GM12878 (cell line): Measurements from ENCODE around the gene CTXND1. TPM values are rescaled to one million over a fixed set of nuclear protein-coding genes. Genes with fewer than 3 reads are reported as not detected.

Experiments used
- ATAC-seq: fragments of 200-7000 bp; cut with Tn5 transposase; 3 replicates; pipeline ENCODE4 v1.9.1; 2020; ENCODE audit warnings: mild to moderate bottlenecking, moderate library complexity
- BruUV-seq: library from RNA; stranded (reverse); fragments of 400-500 nt; replicated peaks from 2 replicates; lab custom pipeline; 2021; lab: Mats Ljungman, UMichigan
- CTCF ChIA-PET: fragments of 300-600 bp; sonication (Branson Sonifier 250); formaldehyde crosslinking; extraction: SDS; loops from one replicate; lab custom pipeline; 2021; ENCODE audit warnings: inconsistent platforms; lab: Yijun Ruan, JAX
- POLR2A ChIA-PET: fragments of 350-600 bp; formaldehyde crosslinking; extraction: SDS; loops from one replicate; lab custom pipeline; 2021; ENCODE audit warnings: inconsistent platforms; lab: Charles Lee
- RAD21 ChIA-PET: fragments of 300-600 bp; sonication (Branson Sonifier 250); formaldehyde crosslinking; loops from one replicate; lab custom pipeline; 2023; ENCODE audit warnings: antibody characterized with exemption; ENCODE audit not compliant: unreplicated experiment; lab: Charles Lee
- SMC1A ChIA-PET: fragments of 300-600 bp; sonication (Branson Sonifier 250); formaldehyde crosslinking; loops from one replicate; lab custom pipeline; 2023; ENCODE audit not compliant: unreplicated experiment, uncharacterized antibody; lab: Charles Lee
- DNase-seq: peaks from one replicate; pipeline ENCODE4 v3.0.0-alpha.2; 2011; ENCODE audit warnings: low read depth, low spot score
- FAIRE-seq: peaks from 3 replicates; lab custom pipeline; 2011; peaks lifted over from hg19 to GRCh38; lab: Jason Lieb, UNC
- H2AFZ ChIP-seq: 2 replicates; pipeline ENCODE4 v1.6.0; 2011; ENCODE audit warnings: low read depth, low read length, control low read depth; ENCODE audit not compliant: control insufficient read depth
- H3K27ac ChIP-seq: 2 replicates; pipeline ENCODE4 v1.5.1; 2011; ENCODE audit warnings: control low read depth; ENCODE audit not compliant: control insufficient read depth, insufficient read depth
- H3K27me3 ChIP-seq, 2 experiments: replicated peaks in 1 of 2; 2 replicates each; pipeline versions ENCODE4 v1.6.0 to v1.6.1; 2011; ENCODE audit warnings: low read length in 1 of 2; ENCODE audit not compliant: control insufficient read depth in 2 of 2, insufficient read depth in 2 of 2
- H3K36me3 ChIP-seq, 2 experiments: 2 replicates each; pipeline ENCODE4 v1.5.1; 2011; ENCODE audit warnings: low read length in 1 of 2; ENCODE audit not compliant: control insufficient read depth in 2 of 2, insufficient read depth in 2 of 2
- H3K4me1 ChIP-seq: 2 replicates; pipeline ENCODE4 v1.6.1; 2011; ENCODE audit warnings: mild to moderate bottlenecking, low read length, moderate library complexity, mixed read lengths; ENCODE audit not compliant: control insufficient read depth, insufficient read depth
- H3K4me2 ChIP-seq: 2 replicates; pipeline ENCODE4 v1.6.0; 2011; ENCODE audit warnings: control low read depth; ENCODE audit not compliant: control insufficient read depth, insufficient read depth
- H3K4me3 ChIP-seq: fragments of 200-600 bp; sonication (generic); 2 replicates; pipeline ENCODE4 v1.5.1; 2016
- H3K79me2 ChIP-seq: 2 replicates; pipeline ENCODE4 v1.6.0; 2011; ENCODE audit warnings: low read length; ENCODE audit not compliant: control insufficient read depth, insufficient read depth
- H3K9ac ChIP-seq: 2 replicates; pipeline ENCODE4 v1.8.0; 2011; ENCODE audit warnings: low read length, control low read depth, mixed read lengths; ENCODE audit not compliant: control insufficient read depth, insufficient read depth
- H3K9me3 ChIP-seq: replicated peaks from 3 replicates; pipeline ENCODE4 v1.5.1; 2011; ENCODE audit warnings: mild to moderate bottlenecking, low read length; ENCODE audit not compliant: control insufficient read depth, insufficient read depth
- H4K20me1 ChIP-seq: 2 replicates; pipeline ENCODE4 v1.6.0; 2011; ENCODE audit not compliant: control insufficient read depth, insufficient read depth
- CBX3 ChIP-seq: fragments of 200-600 bp; sonication (generic); IDR thresholded peaks from 2 replicates; pipeline ENCODE4 v1.6.1; 2016; ENCODE audit warnings: low read depth, borderline replicate concordance
- HDAC6 ChIP-seq: fragments of 200-600 bp; sonication (generic); IDR thresholded peaks from one replicate; pipeline ENCODE4 v1.8.0; 2017; ENCODE audit warnings: antibody characterized with exemption; ENCODE audit not compliant: unreplicated experiment
- JUNB ChIP-seq: IDR thresholded peaks from 2 replicates; pipeline ENCODE4 v1.6.1; 2016; ENCODE audit warnings: antibody characterized with exemption, mild to moderate bottlenecking
- KDM1A ChIP-seq: fragments of 200-600 bp; sonication (generic); IDR thresholded peaks from 2 replicates; pipeline ENCODE4 v1.6.1; 2016; ENCODE audit warnings: borderline replicate concordance
- MTA2 ChIP-seq: fragments of 450-650 bp; IDR thresholded peaks from 2 replicates; pipeline ENCODE4 v1.6.1; 2016; ENCODE audit warnings: low read depth, mild to moderate bottlenecking, moderate library complexity
- RBBP5 ChIP-seq: fragments of 200-600 bp; sonication (generic); conservative IDR thresholded peaks from 2 replicates; pipeline ENCODE4 v1.6.1; 2016
- RCOR1 ChIP-seq: conservative IDR thresholded peaks from 2 replicates; pipeline ENCODE4 v1.6.1; 2012; ENCODE audit warnings: low read depth, low read length, improper control_type of control experiment
- SPI1 ChIP-seq: IDR thresholded peaks from 2 replicates; pipeline ENCODE4 v1.6.1; 2011; ENCODE audit warnings: low read depth, mild to moderate bottlenecking, low read length, moderate library complexity, borderline replicate concordance; ENCODE audit not compliant: insufficient read depth
- ZBTB4 ChIP-seq: fragments of 450-650 bp; formaldehyde crosslinking; IDR thresholded peaks from 2 replicates; pipeline ENCODE4 v1.4.0; 2022; ENCODE audit warnings: mild to moderate bottlenecking, moderate library complexity
- ZNF217 ChIP-seq: fragments of 450-650 bp; IDR thresholded peaks from 2 replicates; pipeline ENCODE4 v1.6.1; 2017; ENCODE audit warnings: antibody characterized with exemption, mild to moderate bottlenecking
- ZSCAN29 ChIP-seq: fragments of 450-650 bp; IDR thresholded peaks from 2 replicates; pipeline ENCODE4 v1.6.1; 2017; ENCODE audit warnings: mild to moderate bottlenecking, moderate library complexity
- WGBS: methylation state at CpG from one replicate; pipeline ENCODE4 v1.1.6; 2016; ENCODE audit warnings: low lambda C conversion rate; ENCODE audit not compliant: insufficient replicate concordance, insufficient coverage; ENCODE audit errors: missing lambda C conversion rate; 5-methylcytosine and 5-hydroxymethylcytosine counted together
- in situ Hi-C: fragments of 300-500 bp; cut with MboI; formaldehyde crosslinking; loops from 9 replicates; pipeline ENCODE4 v1.14.3; 2018; ENCODE audit warnings: mixed read lengths
- intact Hi-C: fragments of 100-400 bp; cut with micrococcal nuclease; formaldehyde crosslinking; loops from one replicate; pipeline ENCODE4 v1.14.2; 2022; ENCODE audit not compliant: unreplicated experiment
- polyA plus RNA-seq, 11 experiments: library from polyadenylated mRNA; depleted of rRNA in 4 of 11; unstranded in 6 of 11; stranded (reverse) in 5 of 11; fragments of >200 nt; fragmentation: Nextera tagmentation in 4 of 11; fragmentation: Illumina TruSeq in 1 of 11; extraction: Ambion mirVana in 4 of 11; extraction: Trizol in 1 of 11; gene quantifications; 1 replicate in 1 of 11; 2 replicates in 10 of 11; pipeline versions ENCODE4 v1.2.1 to v1.2.3, GENCODE V29; 2011 to 2016; ENCODE audit warnings: inconsistent platforms in 2 of 11, missing spikeins in 2 of 11, low read depth in 1 of 11
- total RNA-seq, 4 experiments: library from RNA; depleted of rRNA in 3 of 4; stranded (reverse); fragments of >200 nt in 3 of 4; fragmentation: Illumina TruSeq in 1 of 4; extraction: Trizol in 1 of 4; gene quantifications; 2 replicates each; pipeline versions ENCODE4 v1.2.1 to v1.2.3, GENCODE V29; 2013 to 2021
- TF ChIP-seq, protein P1 (sequence below): fragments of 150-350 bp; IDR thresholded peaks from 2 replicates; pipeline ENCODE4 v1.6.1; 2016; ENCODE audit warnings: low read depth, low read length

CTXND1 gene
- total and polyA plus RNA-seq, 10 of the 15 experiments (the other 5 are each of a cell fraction or from before 2014, with no cell fraction given), result under 0.01 to 0.03 (median 0.02) TPM; not detected in 7

DNA sequence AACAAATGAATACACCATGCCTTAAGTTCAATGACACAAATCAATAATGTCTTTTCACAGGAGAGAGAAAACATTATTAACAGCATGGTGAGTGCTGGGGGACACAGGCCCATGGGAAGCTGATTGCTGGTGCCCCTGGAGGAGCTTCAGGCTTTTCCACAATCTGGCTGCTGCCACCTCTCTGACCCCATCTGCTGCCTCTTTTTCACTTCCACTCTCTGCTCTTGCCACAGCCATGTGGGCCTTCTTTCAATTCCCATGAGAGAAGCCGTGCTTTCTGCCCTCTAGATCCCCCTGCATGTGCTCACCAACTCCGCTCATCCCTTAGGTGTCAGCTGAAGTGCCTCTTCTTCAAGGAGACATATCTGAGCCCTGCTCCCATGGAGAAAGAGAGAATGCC lies 21.0 kb upstream of the CTXND1 start:
- Histone ChIP-seq H3K4me3 (no peak overlapping the region), H2AFZ (no peak overlapping the region), H3K9ac (no peak overlapping the region), H3K4me2 (no peak overlapping the region), H4K20me1 (no peaks in the 10 kb centered on the region), H3K27ac (no peak overlapping the region), H3K27me3 (no peaks in the 10 kb centered on the region), H3K4me1 (no peaks in the 10 kb centered on the region), H3K36me3 (no peaks in the 10 kb centered on the region), H3K9me3 (no peaks in the 10 kb centered on the region)
- ChIA-PET CTCF (no interaction called here), SMC1A (no interaction called here), POLR2A (no interaction called here), RAD21 (no interaction called here)
- intact Hi-C loops (no loop called here), in situ Hi-C loops (no loop called here)
- WGBS, result 0% methylated on average over 2 of the region's 2 CpGs
- no peak for DNase-seq
- TF ChIP-seq CBX3, result no peak
- TF ChIP-seq, protein P1, sequence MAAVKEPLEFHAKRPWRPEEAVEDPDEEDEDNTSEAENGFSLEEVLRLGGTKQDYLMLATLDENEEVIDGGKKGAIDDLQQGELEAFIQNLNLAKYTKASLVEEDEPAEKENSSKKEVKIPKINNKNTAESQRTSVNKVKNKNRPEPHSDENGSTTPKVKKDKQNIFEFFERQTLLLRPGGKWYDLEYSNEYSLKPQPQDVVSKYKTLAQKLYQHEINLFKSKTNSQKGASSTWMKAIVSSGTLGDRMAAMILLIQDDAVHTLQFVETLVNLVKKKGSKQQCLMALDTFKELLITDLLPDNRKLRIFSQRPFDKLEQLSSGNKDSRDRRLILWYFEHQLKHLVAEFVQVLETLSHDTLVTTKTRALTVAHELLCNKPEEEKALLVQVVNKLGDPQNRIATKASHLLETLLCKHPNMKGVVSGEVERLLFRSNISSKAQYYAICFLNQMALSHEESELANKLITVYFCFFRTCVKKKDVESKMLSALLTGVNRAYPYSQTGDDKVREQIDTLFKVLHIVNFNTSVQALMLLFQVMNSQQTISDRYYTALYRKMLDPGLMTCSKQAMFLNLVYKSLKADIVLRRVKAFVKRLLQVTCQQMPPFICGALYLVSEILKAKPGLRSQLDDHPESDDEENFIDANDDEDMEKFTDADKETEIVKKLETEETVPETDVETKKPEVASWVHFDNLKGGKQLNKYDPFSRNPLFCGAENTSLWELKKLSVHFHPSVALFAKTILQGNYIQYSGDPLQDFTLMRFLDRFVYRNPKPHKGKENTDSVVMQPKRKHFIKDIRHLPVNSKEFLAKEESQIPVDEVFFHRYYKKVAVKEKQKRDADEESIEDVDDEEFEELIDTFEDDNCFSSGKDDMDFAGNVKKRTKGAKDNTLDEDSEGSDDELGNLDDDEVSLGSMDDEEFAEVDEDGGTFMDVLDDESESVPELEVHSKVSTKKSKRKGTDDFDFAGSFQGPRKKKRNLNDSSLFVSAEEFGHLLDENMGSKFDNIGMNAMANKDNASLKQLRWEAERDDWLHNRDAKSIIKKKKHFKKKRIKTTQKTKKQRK, result no peak
- no peak for TF ChIP-seq HDAC6
- TF ChIP-seq ZNF217, result no peak
- TF ChIP-seq JUNB, result no peak
- no peak for TF ChIP-seq MTA2
- TF ChIP-seq RCOR1, result no peak
- no peak for TF ChIP-seq KDM1A
- no peak for TF ChIP-seq ZSCAN29
- no peak for TF ChIP-seq ZBTB4 (CRISPR knock-in tag)
- TF ChIP-seq RBBP5, result no peak
- TF ChIP-seq SPI1, result no peak
- TF ChIP-seq, all 136 proteins: peak for 0
- no peaks in the 10 kb centered on the region for H3K79me2 ChIP-seq
- no TSS peak for BruUV-seq
- FAIRE-seq (no peak), ATAC-seq (no peak; the same call in 2 of the 3 replicates)
